ENCODE results near the gene NECTIN3. TPM values are rescaled to one million over a fixed set of nuclear protein-coding genes. Genes with fewer than 3 reads are reported as not detected.

The NECTIN3 gene, protein sequence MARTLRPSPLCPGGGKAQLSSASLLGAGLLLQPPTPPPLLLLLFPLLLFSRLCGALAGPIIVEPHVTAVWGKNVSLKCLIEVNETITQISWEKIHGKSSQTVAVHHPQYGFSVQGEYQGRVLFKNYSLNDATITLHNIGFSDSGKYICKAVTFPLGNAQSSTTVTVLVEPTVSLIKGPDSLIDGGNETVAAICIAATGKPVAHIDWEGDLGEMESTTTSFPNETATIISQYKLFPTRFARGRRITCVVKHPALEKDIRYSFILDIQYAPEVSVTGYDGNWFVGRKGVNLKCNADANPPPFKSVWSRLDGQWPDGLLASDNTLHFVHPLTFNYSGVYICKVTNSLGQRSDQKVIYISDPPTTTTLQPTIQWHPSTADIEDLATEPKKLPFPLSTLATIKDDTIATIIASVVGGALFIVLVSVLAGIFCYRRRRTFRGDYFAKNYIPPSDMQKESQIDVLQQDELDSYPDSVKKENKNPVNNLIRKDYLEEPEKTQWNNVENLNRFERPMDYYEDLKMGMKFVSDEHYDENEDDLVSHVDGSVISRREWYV
- 14.3 to 30.4 TPM (median 23.0 TPM) in 5 replicates for total RNA-seq (2022; extraction: Qiagen RNA extraction; ENCODE audit: low read depth)

DNA sequence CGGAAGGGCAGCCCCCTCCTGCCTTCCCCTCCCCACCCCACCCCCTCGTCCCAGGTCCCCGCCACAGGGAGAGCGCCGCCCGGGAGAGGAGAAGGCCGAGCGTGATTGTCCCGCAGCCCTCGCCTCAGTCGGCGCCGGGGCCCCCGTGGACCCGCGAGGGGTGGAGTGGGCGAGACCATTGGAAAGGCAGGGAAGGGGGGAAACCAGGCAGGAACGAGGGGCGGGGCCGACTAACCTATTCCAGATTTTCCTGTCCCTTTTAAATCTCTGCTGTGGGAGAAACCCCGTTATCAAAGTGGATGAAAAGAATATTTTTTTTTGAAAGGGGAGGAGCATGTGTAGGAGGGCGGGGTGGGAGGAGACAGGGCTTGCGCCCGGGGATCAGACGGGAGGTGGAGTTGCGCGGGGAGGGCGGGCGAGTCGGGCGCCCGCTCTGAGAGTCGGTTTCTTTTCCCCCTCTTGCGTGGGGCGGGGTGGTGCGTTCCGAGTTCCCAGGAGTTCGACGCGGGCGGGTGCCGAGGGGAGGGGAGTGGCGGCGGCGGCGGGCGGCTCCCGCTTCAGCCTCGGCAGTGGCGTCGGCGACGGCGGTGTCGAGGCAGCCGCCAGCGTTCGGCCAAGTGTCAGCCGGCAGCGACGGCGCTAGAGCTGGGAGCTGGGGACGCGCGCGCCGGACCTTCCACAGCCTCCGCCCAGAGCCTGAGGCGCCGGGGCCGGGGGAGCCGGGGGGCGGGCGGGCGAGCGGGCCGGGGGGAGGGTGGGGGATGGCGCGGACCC, at the start of gene NECTIN3:
TSS of gene NECTIN3 (plus strand) at position 560 of the 774 bp plus-strand sequence. CDS start at position 762, 202 bp downstream.

All from A549 treated with ZK216348 at 1 μM for 4 hours (cell line).